Esophagus (tissue), 2 donors: ENCODE measurements around the gene SYNPO. TPM values are rescaled to one million over a fixed set of nuclear protein-coding genes. Genes with fewer than 3 reads are reported as not detected.

Experiments used
- H3K27ac ChIP-seq, 2 donors: one replicate each; pipeline ENCODE4 v1.5.1; 2013; ENCODE audit warnings: low read depth in 2 of 2, mild to moderate bottlenecking in 2 of 2, inconsistent platforms in 1 of 2, low read length in 1 of 2, moderate library complexity in 1 of 2
- H3K27me3 ChIP-seq, 2 donors: one replicate each; pipeline ENCODE4 v1.6.1; 2013; ENCODE audit warnings: low read length in 2 of 2, control low read depth in 1 of 2, mild to moderate bottlenecking in 1 of 2; ENCODE audit not compliant: insufficient read depth in 2 of 2, control insufficient read depth in 1 of 2
- H3K36me3 ChIP-seq, 2 donors: one replicate each; pipeline ENCODE4 v1.6.1; 2013; ENCODE audit warnings: low read length in 1 of 2; ENCODE audit not compliant: control insufficient read depth in 2 of 2, insufficient read depth in 2 of 2
- H3K4me1 ChIP-seq, 2 donors: one replicate each; pipeline ENCODE4 v1.6.1; 2013; ENCODE audit warnings: low read length in 1 of 2; ENCODE audit not compliant: control insufficient read depth in 2 of 2, insufficient read depth in 2 of 2
- H3K4me3 ChIP-seq, 2 donors: one replicate each; pipeline ENCODE4 v1.5.1; 2013; ENCODE audit warnings: low read length in 2 of 2, mild to moderate bottlenecking in 2 of 2, low read depth in 1 of 2, moderate library complexity in 1 of 2
- H3K9me3 ChIP-seq, 2 donors: one replicate each; pipeline ENCODE4 v1.6.1; 2013; ENCODE audit warnings: mild to moderate bottlenecking in 2 of 2, low read depth in 1 of 2, low read length in 1 of 2, moderate library complexity in 1 of 2; ENCODE audit not compliant: control insufficient read depth in 2 of 2, insufficient read depth in 1 of 2
- WGBS, 2 donors: extraction: QIAGEN DNeasy Blood & Tissue Kit; methylation state at CpG; one replicate each; pipeline ENCODE4 v1.1.7; 2013; 5-methylcytosine and 5-hydroxymethylcytosine counted together
- polyA plus RNA-seq, 2 donors: library from polyadenylated mRNA; stranded (reverse); fragments of 200-250 nt; gene quantifications; one replicate each; pipeline ENCODE4 v1.2.3, GENCODE V29; 2013
- donor health status: healthy with polysubstance abuse.
- donor health status: Bipolar disorder and iron deficiency.

The SYNPO gene
- polyA plus RNA-seq, 2 donors = 4.3 to 5.0 TPM

DNA sequence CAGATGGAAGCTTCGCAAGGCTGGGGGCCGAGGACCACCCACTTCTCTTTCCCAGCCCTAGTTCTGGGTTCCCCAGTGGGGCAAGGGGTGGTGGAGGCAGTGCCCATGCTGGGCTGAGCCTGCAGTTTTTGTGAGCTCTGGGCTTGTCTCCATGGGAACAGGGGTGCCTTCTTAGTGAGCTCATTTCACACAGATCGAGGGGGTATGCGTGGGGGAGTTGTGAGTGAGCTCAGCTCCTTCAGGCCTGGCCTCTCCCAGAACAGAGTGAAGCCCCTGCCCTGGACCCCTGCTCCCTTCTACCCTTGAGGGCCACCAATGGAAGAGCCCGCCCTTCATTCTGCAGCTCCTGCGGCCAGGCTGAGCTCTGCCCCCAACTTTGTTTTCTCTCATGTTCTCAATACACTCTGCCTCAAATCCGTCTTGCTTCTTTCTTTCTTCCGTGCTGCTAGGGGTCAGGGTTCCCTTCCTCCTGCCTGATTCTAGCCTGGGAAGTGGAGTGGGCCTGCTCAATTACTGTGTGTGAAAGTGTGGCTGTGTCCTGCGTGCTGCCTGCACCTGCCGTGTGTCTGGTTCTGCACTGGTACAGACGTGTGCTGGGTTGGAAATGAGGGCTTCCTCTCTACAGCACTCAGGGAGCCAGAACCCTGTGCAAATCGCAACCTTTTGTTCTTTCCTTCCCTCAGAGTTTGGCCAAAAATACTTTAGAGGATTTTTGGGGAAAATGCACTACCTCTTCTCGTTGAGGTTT is 11.6 kb downstream of the SYNPO start:
- Histone ChIP-seq H3K36me3 (peaks cover 0 to 7% of the 10 kb centered on the region in 2 donors), H3K9me3 (no peaks in the 10 kb centered on the region), H3K4me3 (no peak overlapping the region), H3K4me1 (peaks cover 1 to 2% of the 10 kb centered on the region in 2 donors), H3K27me3 (no peaks in the 10 kb centered on the region), H3K27ac (no peak overlapping the region)
- 75 to 79% methylated on average over 13 of the region's 13 CpGs for WGBS, 2 donors

DNA sequence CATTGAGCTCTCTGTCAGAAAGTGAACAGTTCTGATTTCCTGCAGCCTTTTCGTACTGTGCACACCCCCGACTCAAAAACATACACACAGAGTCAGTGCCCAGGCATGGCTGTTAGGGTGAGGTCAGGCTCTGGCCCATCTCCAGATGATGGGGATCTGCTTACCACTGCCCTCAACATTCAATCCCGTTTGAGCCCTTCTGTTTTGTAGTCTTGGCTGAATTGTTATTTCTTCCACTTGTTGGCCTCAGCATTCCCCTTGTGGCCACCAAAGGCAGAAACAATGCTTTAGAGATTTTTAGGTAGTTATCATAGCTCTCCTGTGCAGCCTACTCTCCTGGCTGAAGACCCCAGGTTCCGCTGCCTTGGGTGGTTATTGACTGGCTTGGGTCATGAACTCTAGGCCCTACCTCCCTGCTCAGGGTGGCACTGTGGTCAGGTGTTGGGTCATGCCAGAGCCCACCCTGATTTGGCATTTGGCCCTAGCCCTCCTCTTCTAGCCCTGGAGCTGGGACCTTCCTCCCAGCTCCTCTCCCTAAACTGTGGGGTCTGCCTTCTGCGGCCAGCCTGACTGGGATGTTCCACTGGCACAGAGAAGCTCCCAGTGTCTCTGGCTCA is 12.8 kb downstream of the SYNPO start:
- Histone ChIP-seq H3K9me3 (no peaks in the 10 kb centered on the region), H3K4me1 (peaks cover 3 to 5% of the 10 kb centered on the region in 2 donors), H3K36me3 (peaks cover 0 to 7% of the 10 kb centered on the region in 2 donors), H3K4me3 (no peak overlapping the region), H3K27me3 (no peaks in the 10 kb centered on the region), H3K27ac (peak overlapping the region; percentile 11 to 37)
- 70% methylated on average over 5 of the region's 5 CpGs for WGBS, 2 donors

DNA sequence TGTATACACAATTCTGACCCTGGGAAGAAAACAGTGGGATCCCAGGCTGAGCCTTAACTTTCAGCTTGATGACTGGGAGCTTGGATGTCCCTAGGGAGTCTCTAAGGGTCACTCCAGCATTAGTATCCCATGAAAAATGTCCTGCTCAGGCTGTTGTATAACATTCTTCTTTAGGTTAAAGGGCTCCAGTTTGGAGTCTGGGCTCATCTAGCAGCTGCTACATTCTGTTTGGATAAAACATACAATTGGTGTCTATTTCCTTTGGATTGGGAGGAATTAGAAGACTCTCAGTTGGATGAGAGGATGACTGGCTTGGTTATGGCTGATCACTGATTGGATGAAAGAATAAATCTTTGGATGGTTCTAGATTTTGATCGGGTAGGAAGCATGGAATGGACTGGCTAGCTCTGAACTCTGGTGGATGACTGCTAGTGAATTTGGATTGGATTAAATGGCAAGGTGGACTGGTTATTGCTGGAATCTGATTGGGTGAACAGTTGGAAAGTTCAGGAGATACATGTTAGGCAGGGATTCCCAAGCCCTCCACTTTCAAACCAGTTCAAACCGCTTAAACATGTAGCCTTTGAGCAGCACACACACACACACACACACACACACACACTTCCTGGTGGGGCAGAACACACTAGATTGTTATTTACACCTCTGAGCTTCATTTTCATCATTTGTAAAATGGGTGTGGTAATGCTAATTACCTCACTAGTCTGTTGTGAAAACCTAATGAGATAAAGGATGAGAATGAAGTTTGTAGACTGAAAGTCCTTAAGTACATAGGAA is 13.5 kb downstream of the SYNPO start:
- H3K4me1 ChIP-seq = peaks cover 3 to 5% of the 10 kb centered on the region in 2 donors
- H3K9me3 ChIP-seq = no peaks in the 10 kb centered on the region
- WGBS, 2 donors = 75 to 77% methylated on average over 2 of the region's 2 CpGs
- H3K36me3 ChIP-seq = peaks cover 0 to 5% of the 10 kb centered on the region in 2 donors
- peak overlapping the region in 1 of 2 donors; percentile 37 for H3K27ac ChIP-seq
- no peaks in the 10 kb centered on the region for H3K27me3 ChIP-seq
- no peak overlapping the region for H3K4me3 ChIP-seq

DNA sequence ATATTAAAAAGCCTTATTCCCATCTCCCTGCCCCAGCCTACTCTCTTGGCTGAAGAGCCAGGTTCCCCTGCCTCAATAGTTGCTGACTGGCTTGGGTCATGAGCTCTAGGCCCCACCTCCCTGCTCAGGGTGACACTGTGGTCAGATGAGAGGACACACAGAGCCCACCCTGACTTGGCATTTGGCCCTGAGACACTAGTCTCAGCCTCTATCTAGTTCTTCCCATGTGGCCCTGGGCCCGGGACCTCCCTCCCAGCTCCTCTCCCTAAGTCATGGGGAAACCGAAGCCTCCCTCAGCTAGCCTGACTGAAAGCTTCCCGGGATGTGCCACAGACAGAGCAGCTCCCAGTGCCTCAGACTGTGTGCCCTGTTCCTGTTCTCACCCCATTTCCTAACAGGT is 14.8 kb downstream of the SYNPO start:
- Histone ChIP-seq H3K4me3 (no peak overlapping the region), H3K9me3 (no peaks in the 10 kb centered on the region), H3K27me3 (no peaks in the 10 kb centered on the region), H3K4me1 (peaks cover 3 to 5% of the 10 kb centered on the region in 2 donors), H3K36me3 (peaks cover 0 to 2% of the 10 kb centered on the region in 2 donors), H3K27ac (no peak overlapping the region)
- 84 to 93% methylated on average over 3 of the region's 3 CpGs for WGBS, 2 donors

DNA sequence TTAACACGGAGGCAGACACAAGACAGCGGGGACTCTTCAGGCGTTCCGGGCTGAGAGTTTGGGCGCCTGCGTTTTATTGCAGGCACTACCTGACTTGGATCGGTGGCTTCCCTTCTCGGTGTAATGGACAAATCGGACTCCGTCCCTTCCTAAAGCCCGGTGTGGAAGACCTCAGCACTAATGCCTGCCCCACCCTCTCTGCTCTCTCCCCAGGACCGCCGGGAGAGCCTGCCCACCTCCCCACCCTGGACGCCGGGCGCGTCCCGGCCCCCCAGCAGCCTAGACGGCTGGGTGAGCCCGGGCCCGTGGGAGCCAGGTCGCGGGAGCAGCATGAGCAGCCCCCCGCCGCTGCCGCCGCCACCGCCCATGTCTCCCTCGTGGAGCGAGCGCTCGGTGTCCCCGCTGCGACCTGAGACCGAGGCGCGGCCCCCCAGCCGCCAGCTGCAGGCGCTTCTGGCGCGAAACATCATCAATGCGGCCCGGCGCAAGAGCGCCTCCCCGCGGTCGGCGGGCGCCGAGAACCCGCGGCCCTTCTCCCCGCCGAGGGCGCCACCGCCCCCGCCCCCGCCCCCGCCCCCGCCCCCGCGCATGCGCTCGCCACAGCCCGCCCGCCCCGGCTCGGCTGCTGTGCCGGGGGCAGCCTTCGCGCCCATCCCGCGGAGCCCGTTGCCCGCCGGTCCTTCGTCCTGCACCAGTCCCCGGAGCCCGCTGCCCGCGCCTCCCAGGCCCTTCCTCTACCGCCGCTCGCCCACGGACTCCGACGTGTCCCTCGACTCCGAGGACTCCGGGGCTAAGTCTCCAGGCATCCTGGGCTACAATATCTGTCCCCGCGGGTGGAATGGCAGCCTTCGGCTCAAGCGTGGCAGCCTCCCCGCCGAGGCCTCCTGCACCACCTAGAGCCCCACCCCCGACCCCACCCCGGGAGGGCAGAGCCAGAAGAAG is 16.0 kb downstream of the SYNPO start:
- peaks cover 3 to 5% of the 10 kb centered on the region in 2 donors for H3K4me1 ChIP-seq
- H3K27ac ChIP-seq = peak overlapping the region; percentile 28 to 52
- H3K36me3 ChIP-seq = peaks cover 0 to 2% of the 10 kb centered on the region in 2 donors
- peak overlapping the region; percentile 51 to 53 for H3K4me3 ChIP-seq
- 3 to 4% methylated on average over 82 to 99 of the region's 99 CpGs for WGBS, 2 donors
- H3K9me3 ChIP-seq = no peaks in the 10 kb centered on the region
- H3K27me3 ChIP-seq = no peaks in the 10 kb centered on the region

DNA sequence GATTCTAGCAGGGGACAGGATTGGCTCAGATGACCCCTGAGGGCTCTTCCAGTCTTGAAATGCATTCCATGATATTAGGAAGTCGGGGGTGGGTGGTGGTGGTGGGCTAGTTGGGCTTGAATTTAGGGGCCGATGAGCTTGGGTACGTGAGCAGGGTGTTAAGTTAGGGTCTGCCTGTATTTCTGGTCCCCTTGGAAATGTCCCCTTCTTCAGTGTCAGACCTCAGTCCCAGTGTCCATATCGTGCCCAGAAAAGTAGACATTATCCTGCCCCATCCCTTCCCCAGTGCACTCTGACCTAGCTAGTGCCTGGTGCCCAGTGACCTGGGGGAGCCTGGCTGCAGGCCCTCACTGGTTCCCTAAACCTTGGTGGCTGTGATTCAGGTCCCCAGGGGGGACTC is 17.7 kb downstream of the SYNPO start:
- peaks cover 4 to 5% of the 10 kb centered on the region in 2 donors for H3K4me1 ChIP-seq
- H3K27ac ChIP-seq = peak overlapping the region in 1 of 2 donors; percentile 15

DNA sequence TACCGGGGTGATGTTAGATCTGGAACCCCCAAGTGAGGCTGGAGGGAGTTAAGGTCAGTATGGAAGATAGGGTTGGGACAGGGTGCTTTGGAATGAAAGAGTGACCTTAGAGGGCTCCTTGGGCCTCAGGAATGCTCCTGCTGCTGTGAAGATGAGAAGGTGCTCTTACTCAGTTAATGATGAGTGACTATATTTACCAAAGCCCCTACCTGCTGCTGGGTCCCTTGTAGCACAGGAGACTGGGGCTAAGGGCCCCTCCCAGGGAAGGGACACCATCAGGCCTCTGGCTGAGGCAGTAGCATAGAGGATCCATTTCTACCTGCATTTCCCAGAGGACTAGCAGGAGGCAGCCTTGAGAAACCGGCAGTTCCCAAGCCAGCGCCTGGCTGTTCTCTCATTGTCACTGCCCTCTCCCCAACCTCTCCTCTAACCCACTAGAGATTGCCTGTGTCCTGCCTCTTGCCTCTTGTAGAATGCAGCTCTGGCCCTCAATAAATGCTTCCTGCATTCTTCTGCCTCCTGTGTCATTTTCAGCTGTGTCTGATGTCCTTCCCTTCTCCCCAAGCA is 18.3 kb downstream of the SYNPO start:
- H3K36me3 ChIP-seq = no peaks in the 10 kb centered on the region
- H3K4me3 ChIP-seq = no peak overlapping the region
- no peaks in the 10 kb centered on the region for H3K9me3 ChIP-seq
- H3K27ac ChIP-seq = no peak overlapping the region
- 51 to 52% methylated on average over 3 of the region's 3 CpGs for WGBS, 2 donors
- H3K4me1 ChIP-seq = peaks cover 4 to 5% of the 10 kb centered on the region in 2 donors
- H3K27me3 ChIP-seq = no peaks in the 10 kb centered on the region

More for the DNA sequence above, 17.7 kb downstream of the SYNPO start:
- H3K9me3 ChIP-seq = no peaks in the 10 kb centered on the region
- WGBS, 2 donors = 94 to 99% methylated on average over 4 of the region's 4 CpGs
- H3K36me3 ChIP-seq = peaks cover 0 to 2% of the 10 kb centered on the region in 2 donors
- H3K4me3 ChIP-seq = no peak overlapping the region
- no peaks in the 10 kb centered on the region for H3K27me3 ChIP-seq

DNA sequence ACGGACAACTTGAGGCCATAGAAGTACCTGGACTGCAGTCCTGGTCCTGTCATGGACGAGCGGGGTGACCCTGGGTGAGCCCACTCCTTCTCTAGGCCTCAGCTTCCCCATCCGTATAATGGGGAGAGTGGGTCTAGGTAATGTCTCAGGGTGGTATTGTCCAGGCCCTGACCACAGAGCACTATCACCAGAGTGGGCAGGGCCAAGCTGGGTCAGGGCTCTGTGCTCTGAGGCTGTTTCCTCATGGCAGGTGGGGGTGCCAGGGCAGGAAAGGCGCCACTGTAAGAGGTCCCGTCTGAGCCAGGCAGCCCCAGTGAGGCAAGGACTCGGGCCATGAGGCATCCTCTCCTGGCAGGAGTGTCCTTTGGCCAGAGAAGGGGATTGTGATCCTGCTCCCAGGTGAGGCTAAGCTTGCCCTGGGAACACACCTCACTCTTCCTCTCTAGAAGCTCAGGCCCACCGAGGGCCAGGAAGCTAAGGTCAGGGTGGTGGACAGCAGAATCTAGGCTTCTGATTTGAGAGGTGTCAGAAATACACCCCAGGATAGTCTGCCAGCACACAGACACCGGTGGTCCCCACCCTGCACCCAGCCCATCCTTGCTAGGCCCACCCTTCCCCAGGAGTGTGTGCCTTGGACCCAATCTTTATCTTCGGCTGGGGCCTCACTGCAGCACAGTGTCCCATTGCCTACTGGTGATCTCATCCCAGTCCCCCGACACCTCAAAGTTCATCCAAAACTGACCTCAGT is 19.1 kb downstream of the SYNPO start:
- Histone ChIP-seq H3K27ac (no peak overlapping the region), H3K9me3 (no peaks in the 10 kb centered on the region), H3K36me3 (no peaks in the 10 kb centered on the region), H3K4me1 (peaks cover 4 to 5% of the 10 kb centered on the region in 2 donors), H3K27me3 (no peaks in the 10 kb centered on the region), H3K4me3 (no peak overlapping the region)
- 80 to 82% methylated on average over 11 of the region's 11 CpGs for WGBS, 2 donors
